HCT116 (cell line): ENCODE data around the gene STAMBP. TPM values are rescaled to one million over a fixed set of nuclear protein-coding genes. Genes with fewer than 3 reads are reported as not detected.

Source experiments
- ATAC-seq: fragments of 200-7000 bp; cut with Tn5 transposase; 2 replicates; pipeline ENCODE4 v1.9.1; 2020; ENCODE audit warnings: mild to moderate bottlenecking, moderate library complexity
- BruUV-seq: library from RNA; stranded (reverse); fragments of 400-500 nt; replicated peaks from 2 replicates; lab custom pipeline; 2021; lab: Mats Ljungman, UMichigan
- CTCF ChIA-PET: fragments of 300-600 bp; sonication (Branson Sonifier 250); formaldehyde crosslinking; loops from one replicate; lab custom pipeline; 2021; ENCODE audit warnings: antibody characterized with exemption; lab: Charles Lee
- POLR2A ChIA-PET: fragments of 300-600, 350-600 bp; sonication (Branson Sonifier 250); formaldehyde crosslinking; loops from one replicate; lab custom pipeline; 2021; ENCODE audit warnings: antibody characterized with exemption; lab: Charles Lee
- RAD21 ChIA-PET, 2 experiments: fragments of 300-600 bp; sonication (Branson Sonifier 250); formaldehyde crosslinking; loops; one replicate each; lab custom pipeline; 2023; ENCODE audit warnings: low total read pairs in 2 of 2; ENCODE audit not compliant: uncharacterized antibody in 2 of 2, unreplicated experiment in 2 of 2, low non-redundant PET in 1 of 2; lab: Charles Lee
- DNase-seq: peaks from one replicate; pipeline ENCODE4 v3.0.0-alpha.2; 2010; ENCODE audit warnings: low read depth, low spot score
- H2AFZ ChIP-seq: fragments of 200-600 bp; shearing (Covaris generic), sonication (generic); 2 replicates; pipeline ENCODE4 v1.6.1; 2017; ENCODE audit warnings: low read depth, mixed run types, mixed read lengths, antibody characterized with exemption, low read length; ENCODE audit not compliant: poor library complexity, severe bottlenecking
- H3K27ac ChIP-seq: 2 replicates; pipeline ENCODE4 v1.5.1; 2012; ENCODE audit warnings: low read depth, low read length
- H3K27me3 ChIP-seq: fragments of 200-600 bp; sonication (generic); 2 replicates; pipeline ENCODE4 v1.6.1; 2016; ENCODE audit warnings: mixed run types, low read length, mixed read lengths; ENCODE audit not compliant: insufficient read depth
- H3K36me3 ChIP-seq, 2 experiments: fragments of 200-500 bp in 1 of 2; fragments of 200-600 bp in 1 of 2; sonication (Bioruptor generic) in 1 of 2; sonication (generic) in 1 of 2; 2 replicates each; pipeline versions ENCODE4 v1.5.1 to v1.6.1; 2014 to 2016; ENCODE audit warnings: low read length in 2 of 2, inconsistent platforms in 1 of 2, mixed read lengths in 1 of 2, mixed run types in 1 of 2; ENCODE audit not compliant: insufficient read depth in 2 of 2, control insufficient read depth in 1 of 2
- H3K4me1 ChIP-seq, 2 experiments: fragments of 200-600 bp in 1 of 2; sonication (generic) in 1 of 2; 2 replicates each; pipeline versions ENCODE4 v1.5.1 to v1.6.1; 2012 to 2017; ENCODE audit warnings: low read length in 2 of 2, inconsistent platforms in 1 of 2, mild to moderate bottlenecking in 1 of 2, mixed read lengths in 1 of 2, mixed run types in 1 of 2, moderate library complexity in 1 of 2; ENCODE audit not compliant: insufficient read depth in 2 of 2, control insufficient read depth in 1 of 2
- H3K4me2 ChIP-seq: fragments of 200-600 bp; sonication (generic); 2 replicates; pipeline ENCODE4 v1.6.1; 2017; ENCODE audit warnings: mixed run types, low read length, mixed read lengths
- H3K4me3 ChIP-seq, 2 experiments: fragments of 200-600 bp in 1 of 2; sonication (generic) in 1 of 2; replicated peaks in 1 of 2; 2 replicates each; pipeline ENCODE4 v1.5.1; 2011 to 2016; ENCODE audit warnings: low read length in 2 of 2, control low read depth in 1 of 2, low read depth in 1 of 2, mild to moderate bottlenecking in 1 of 2, mixed read lengths in 1 of 2, mixed run types in 1 of 2
- H3K79me2 ChIP-seq: fragments of 200-600 bp; sonication (generic); 2 replicates; pipeline ENCODE4 v1.6.1; 2017; ENCODE audit warnings: mild to moderate bottlenecking, mixed run types, low read length, moderate library complexity, mixed read lengths; ENCODE audit not compliant: insufficient read depth
- H3K9ac ChIP-seq: fragments of 200-600 bp; sonication (generic); 2 replicates; pipeline ENCODE4 v1.6.1; 2016; ENCODE audit warnings: low read length, mixed read lengths
- H3K9me2 ChIP-seq: fragments of 200-600 bp; sonication (generic), shearing (Covaris generic); 2 replicates; pipeline ENCODE4 v1.6.1; 2017; ENCODE audit warnings: mixed run types, mild to moderate bottlenecking, moderate library complexity; ENCODE audit not compliant: insufficient read depth
- H3K9me3 ChIP-seq, 2 experiments: fragments of 200-500 bp in 1 of 2; fragments of 200-600 bp in 1 of 2; sonication (Bioruptor generic) in 1 of 2; sonication (generic) in 1 of 2; 2 replicates each; pipeline ENCODE4 v1.6.1; 2014 to 2017; ENCODE audit warnings: low read length in 2 of 2, mixed read lengths in 2 of 2, inconsistent platforms in 1 of 2, low read depth in 1 of 2, mild to moderate bottlenecking in 1 of 2, mixed run types in 1 of 2, moderate library complexity in 1 of 2; ENCODE audit not compliant: control insufficient read depth in 1 of 2, insufficient read depth in 1 of 2
- H4K20me1 ChIP-seq: fragments of 200-600 bp; sonication (generic), shearing (Covaris generic); 2 replicates; pipeline ENCODE4 v1.6.1; 2017; ENCODE audit warnings: mixed run types, mild to moderate bottlenecking, moderate library complexity; ENCODE audit not compliant: insufficient read depth
- CBX3 ChIP-seq: IDR thresholded peaks from 2 replicates; pipeline ENCODE4 v1.6.1; 2012; ENCODE audit warnings: low read depth
- CEBPB ChIP-seq: IDR thresholded peaks from 2 replicates; pipeline ENCODE4 v1.6.1; 2012; ENCODE audit warnings: low read depth
- CTCF ChIP-seq, 3 experiments: fragments of 200-600 bp in 1 of 3; sonication (generic) in 1 of 3; IDR thresholded peaks in 2 of 3; conservative IDR thresholded peaks in 1 of 3; 2 replicates each; pipeline ENCODE4 v1.5.1; 2012 to 2017; ENCODE audit warnings: low read depth in 2 of 3, low read length in 2 of 3, antibody characterized with exemption in 1 of 3, borderline replicate concordance in 1 of 3, control low read depth in 1 of 3, mild to moderate bottlenecking in 1 of 3, mixed read lengths in 1 of 3, mixed run types in 1 of 3, moderate library complexity in 1 of 3; ENCODE audit not compliant: insufficient read depth in 1 of 3
- EGR1 ChIP-seq: IDR thresholded peaks from 2 replicates; pipeline ENCODE4 v1.6.1; 2012; ENCODE audit warnings: low read depth
- EZH2phosphoT487 ChIP-seq: fragments of 200-600 bp; IDR thresholded peaks from 2 replicates; pipeline ENCODE4 v1.6.1; 2018; ENCODE audit warnings: antibody characterized with exemption, borderline replicate concordance
- FOSL1 ChIP-seq: IDR thresholded peaks from 2 replicates; pipeline ENCODE4 v1.6.1; 2012; ENCODE audit warnings: low read depth
- JUND ChIP-seq: IDR thresholded peaks from 2 replicates; pipeline ENCODE4 v1.6.1; 2012
- MAX ChIP-seq: IDR thresholded peaks from 2 replicates; pipeline ENCODE4 v1.6.1; 2012
- RAD21 ChIP-seq: IDR thresholded peaks from 2 replicates; pipeline ENCODE4 v1.6.1; 2012; ENCODE audit warnings: low read depth, mild to moderate bottlenecking
- SIN3A ChIP-seq: IDR thresholded peaks from 2 replicates; pipeline ENCODE4 v1.6.1; 2012; ENCODE audit warnings: low read depth
- ZFX ChIP-seq: fragments of 450-650 bp; IDR thresholded peaks from 2 replicates; pipeline ENCODE4 v1.6.1; 2017
- intact Hi-C: fragments of 100-400 bp; cut with micrococcal nuclease; formaldehyde crosslinking; loops from 2 replicates; pipeline ENCODE4 v1.10.0; 2022
- total RNA-seq: library from RNA; stranded (reverse); gene quantifications from one replicate; pipeline ENCODE4 v1.2.1, GENCODE V29; 2021; ENCODE audit not compliant: unreplicated experiment

Gene STAMBP
- total RNA-seq, 1 experiment from 2014 or later, result 45.2 TPM

GRCh38 chr2:73921581-73921980 lies 92.8 kb downstream of the STAMBP start:
- intact Hi-C loops, result no loop called here
- TF ChIP-seq FOSL1 (no peak), CEBPB (no peak), JUND (no peak), CTCF (IDR thresholded peaks at IDR 0.05 in 2 of 3, conservative IDR thresholded peaks at IDR 0.05 in 1 of 3; ENCODE audit: borderline replicate concordance in 1 of 3, insufficient read depth in 1 of 3, low read depth in 2 of 3, low read length in 2 of 3) (no peak), ZFX (no peak), EZH2phosphoT487 (no peak), RAD21 (no peak), SIN3A (no peak), CBX3 (no peak), EGR1 (no peak), MAX (no peak)

More at GRCh38 chr2:73921581-73921980, 92.8 kb downstream of the STAMBP start:
- ChIA-PET CTCF (interaction anchor here (1.1 to 1.5 kb wide), 4 partner anchors 14 to 230 kb away, joined by 3 to 6 read pairs (median 4); no protein-coding TSS in a partner anchor), POLR2A (interaction anchor here (1.0 to 1.5 kb wide), 4 partner anchors 10 to 93 kb away, joined by 3 to 5 read pairs (median 4); partner anchors contain the start of gene STAMBP), RAD21 (interaction anchor here (0.6 to 1.6 kb wide), 3 partner anchors 100 to 230 kb away, joined by 3 to 5 read pairs (median 3); no protein-coding TSS in a partner anchor)
- H4K20me1 ChIP-seq, result no peaks in the 10 kb centered on the region
- H2AFZ ChIP-seq, result no peak overlapping the region
- ATAC-seq (no peak), DNase-seq (no peak)
- H3K9me3 ChIP-seq, result no peaks in the 10 kb centered on the region
- peaks cover 9 to 24% of the 10 kb centered on the region in 2 experiments; a peak in 3 of 4 replicates for H3K4me1 ChIP-seq
- H3K4me3 ChIP-seq, result no peak overlapping the region
- no peaks in the 10 kb centered on the region for H3K27me3 ChIP-seq
- no peak overlapping the region for H3K27ac ChIP-seq
- H3K9me2 ChIP-seq, result no peaks in the 10 kb centered on the region
- BruUV-seq, result no TSS peak
- no peaks in the 10 kb centered on the region for H3K36me3 ChIP-seq
- H3K4me2 ChIP-seq, result peak overlapping the region; percentile 44
- no peak overlapping the region for H3K9ac ChIP-seq
- H3K79me2 ChIP-seq, result no peaks in the 10 kb centered on the region
